NB4 (cell line): Measurements from ENCODE around the gene DHTKD1.
"Not testable (repeated sequence)": the region's sequence is repeated elsewhere in the genome, so short reads cannot be mapped to it uniquely, and the experiment has no call there.

ENCODE experiments used
- DNase-seq: peaks from one replicate; pipeline ENCODE4 v3.0.0; 2010; ENCODE audit warnings: low read depth
- H3K4me3 ChIP-seq: one replicate; pipeline ENCODE4 v1.5.1; 2011; ENCODE audit warnings: mild to moderate bottlenecking, low read depth, low read length, moderate library complexity
- MYC ChIP-seq: IDR thresholded peaks from 2 replicates; pipeline ENCODE4 v1.6.1; 2011; ENCODE audit warnings: low read depth, low read length
- POLR2A ChIP-seq: IDR thresholded peaks from 2 replicates; pipeline ENCODE4 v1.6.1; 2011; ENCODE audit warnings: mild to moderate bottlenecking; ENCODE audit not compliant: insufficient read length; ENCODE audit errors: extremely low read depth
- TF ChIP-seq, protein P1 (sequence below): IDR thresholded peaks from one replicate; pipeline ENCODE4 v1.5.1; 2012; ENCODE audit warnings: low read depth, low read length
- TF ChIP-seq, protein P2 (sequence below): IDR thresholded peaks from 2 replicates; pipeline ENCODE4 v1.6.1; 2011; ENCODE audit warnings: low read depth, low read length

DHTKD1 gene

DNA sequence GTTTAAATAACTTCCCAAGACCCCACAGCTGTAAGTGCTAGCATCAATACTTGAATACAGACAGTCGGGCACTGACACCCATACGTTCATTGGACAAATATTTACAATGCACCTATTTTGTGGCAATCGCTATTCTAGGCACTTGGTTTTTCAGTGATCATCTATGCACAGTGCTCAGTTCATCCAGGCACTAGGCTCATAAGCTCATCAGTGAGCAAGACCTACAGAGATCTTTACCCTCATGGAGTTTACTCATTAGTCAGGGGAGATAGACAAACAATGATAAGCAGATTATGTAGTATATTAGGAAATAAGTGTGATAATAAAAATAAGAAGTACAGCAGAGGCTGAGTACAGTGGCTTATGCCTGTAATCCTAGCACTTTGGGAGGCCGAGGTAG is 7.6 kb upstream of the DHTKD1 start:
- TF ChIP-seq, protein P1, sequence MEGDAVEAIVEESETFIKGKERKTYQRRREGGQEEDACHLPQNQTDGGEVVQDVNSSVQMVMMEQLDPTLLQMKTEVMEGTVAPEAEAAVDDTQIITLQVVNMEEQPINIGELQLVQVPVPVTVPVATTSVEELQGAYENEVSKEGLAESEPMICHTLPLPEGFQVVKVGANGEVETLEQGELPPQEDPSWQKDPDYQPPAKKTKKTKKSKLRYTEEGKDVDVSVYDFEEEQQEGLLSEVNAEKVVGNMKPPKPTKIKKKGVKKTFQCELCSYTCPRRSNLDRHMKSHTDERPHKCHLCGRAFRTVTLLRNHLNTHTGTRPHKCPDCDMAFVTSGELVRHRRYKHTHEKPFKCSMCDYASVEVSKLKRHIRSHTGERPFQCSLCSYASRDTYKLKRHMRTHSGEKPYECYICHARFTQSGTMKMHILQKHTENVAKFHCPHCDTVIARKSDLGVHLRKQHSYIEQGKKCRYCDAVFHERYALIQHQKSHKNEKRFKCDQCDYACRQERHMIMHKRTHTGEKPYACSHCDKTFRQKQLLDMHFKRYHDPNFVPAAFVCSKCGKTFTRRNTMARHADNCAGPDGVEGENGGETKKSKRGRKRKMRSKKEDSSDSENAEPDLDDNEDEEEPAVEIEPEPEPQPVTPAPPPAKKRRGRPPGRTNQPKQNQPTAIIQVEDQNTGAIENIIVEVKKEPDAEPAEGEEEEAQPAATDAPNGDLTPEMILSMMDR = no peak
- TF ChIP-seq, protein P2, sequence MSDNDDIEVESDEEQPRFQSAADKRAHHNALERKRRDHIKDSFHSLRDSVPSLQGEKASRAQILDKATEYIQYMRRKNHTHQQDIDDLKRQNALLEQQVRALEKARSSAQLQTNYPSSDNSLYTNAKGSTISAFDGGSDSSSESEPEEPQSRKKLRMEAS = no peak
- TF ChIP-seq MYC (no peak), POLR2A (no peak)
- no peak for DNase-seq
- no peak overlapping the region for H3K4me3 ChIP-seq

DNA sequence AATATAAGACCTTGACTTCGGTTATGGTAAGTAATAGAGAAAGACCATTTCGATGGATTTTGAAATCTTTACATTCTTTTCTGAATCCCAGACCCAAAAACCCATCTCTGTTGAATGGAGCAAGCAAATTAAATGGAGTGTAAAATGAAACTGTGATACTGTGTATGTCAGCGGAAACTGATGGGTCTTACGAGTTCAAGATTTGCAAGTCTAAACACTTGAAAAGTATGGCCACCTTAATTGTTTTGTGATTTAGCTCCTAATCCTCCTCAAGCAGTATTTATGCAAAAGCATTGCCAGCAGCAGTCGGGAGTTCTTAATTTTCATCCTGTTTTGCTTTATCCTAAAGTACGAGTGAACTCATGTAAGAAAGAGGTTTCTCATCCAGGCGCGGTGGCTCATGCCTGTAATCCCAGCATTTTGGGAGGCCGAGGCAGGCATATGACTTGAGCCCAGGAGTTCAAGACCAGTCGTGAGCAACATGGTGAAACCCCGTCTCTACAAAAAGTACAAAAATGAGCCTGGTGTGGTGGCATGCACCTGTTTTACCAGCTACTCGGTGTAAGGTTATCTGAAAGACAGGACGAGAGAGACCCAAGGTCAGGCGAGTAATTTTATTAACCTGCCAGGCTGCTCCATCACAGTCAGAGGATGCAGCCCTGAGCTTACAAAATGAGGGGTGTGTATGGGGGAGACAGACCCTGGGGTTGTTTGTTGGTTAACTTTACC is 5.8 kb upstream of the DHTKD1 start:
- TF ChIP-seq, protein P1 = no peak
- TF ChIP-seq MYC = no peak
- TF ChIP-seq POLR2A = no peak
- TF ChIP-seq, protein P2 = no peak
- H3K4me3 ChIP-seq = no peak overlapping the region
- no peak for DNase-seq

DNA sequence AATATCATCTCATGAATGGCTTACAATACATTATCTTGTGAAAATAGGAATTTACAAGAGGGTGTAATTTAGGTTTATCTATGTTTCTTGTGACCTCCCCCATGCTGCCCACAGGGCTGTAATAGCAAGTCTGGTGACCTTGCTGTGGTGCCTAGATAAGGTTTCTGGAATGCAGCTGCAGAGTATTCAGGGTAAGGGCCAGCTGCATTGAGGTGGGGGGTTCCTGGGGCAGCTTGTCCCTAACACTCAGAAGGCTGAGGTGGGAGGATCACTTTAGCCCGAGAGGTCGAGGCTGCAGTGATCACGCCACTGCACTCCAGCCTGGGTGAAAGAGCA is 5.3 kb upstream of the DHTKD1 start:
- no peak for DNase-seq
- TF ChIP-seq, protein P1 = no peak
- TF ChIP-seq, protein P2 = no peak
- TF ChIP-seq POLR2A = no peak
- TF ChIP-seq MYC = no peak
- no peak overlapping the region for H3K4me3 ChIP-seq

DNA sequence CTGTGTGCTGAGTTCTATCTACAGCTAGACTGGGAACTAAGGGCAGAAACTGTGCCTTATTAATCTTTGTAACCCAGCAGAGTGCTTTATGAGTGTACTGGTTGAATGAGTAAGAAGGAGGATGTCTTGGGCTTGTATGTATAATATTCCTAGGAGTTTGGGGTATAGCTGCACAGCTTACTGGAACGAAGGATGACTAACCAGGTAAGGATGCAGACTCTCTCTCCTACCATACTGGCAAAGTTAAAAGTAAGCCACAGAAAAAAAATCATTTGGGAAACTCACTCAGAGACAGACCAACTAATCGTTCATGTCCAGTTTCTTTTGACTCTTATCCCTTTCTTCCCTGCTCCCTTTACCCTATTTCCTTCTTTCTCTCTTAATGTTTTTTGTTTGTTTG is 1.4 kb upstream of the DHTKD1 start:
- H3K4me3 ChIP-seq = no peak overlapping the region
- TF ChIP-seq POLR2A = no peak
- no peak for TF ChIP-seq MYC
- TF ChIP-seq, protein P2 = no peak
- DNase-seq = no peak

DNA sequence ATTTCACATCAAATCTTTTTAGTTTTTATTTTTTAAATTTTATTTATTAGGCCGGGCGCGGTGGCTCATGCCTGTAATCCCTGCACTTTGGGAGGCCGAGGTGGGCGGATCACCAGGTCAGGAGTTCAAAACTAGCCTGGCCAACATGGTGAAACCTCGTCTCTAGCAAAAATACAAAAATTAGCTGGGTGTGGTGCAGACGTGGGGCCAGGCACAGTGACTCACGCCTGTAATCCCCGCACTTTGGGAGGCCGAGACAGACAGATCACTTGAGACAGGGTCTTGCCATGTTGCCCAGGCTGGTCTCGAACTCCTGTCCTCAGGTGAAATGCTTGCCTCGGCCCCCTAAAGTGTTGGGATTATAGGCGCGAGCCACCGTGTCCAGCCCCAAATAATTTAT is 2.7 kb downstream of the DHTKD1 start:
- not testable (repeated sequence) for DNase-seq, H3K4me3 ChIP-seq

DNA sequence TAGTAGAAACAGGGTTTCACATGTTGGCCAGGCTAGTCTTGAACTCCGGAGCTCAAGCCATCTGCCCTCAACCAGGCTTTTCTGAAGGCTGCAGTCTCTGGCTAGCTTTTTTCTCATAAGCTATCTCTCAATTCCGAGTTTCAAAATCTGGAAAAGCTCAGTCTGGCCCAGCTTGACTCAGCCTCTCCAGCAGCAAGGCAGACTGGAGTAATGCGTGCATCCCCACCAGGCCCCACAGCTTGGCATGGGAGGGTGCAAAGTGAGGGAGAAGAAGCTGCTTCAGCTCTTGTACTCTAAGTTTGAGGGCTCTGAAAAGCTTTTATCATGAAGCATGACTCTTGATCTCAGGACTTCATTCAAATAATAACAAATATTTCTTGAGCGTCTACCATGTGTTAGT is 4.8 kb downstream of the DHTKD1 start:
- DNase-seq = no peak
- no peak overlapping the region for H3K4me3 ChIP-seq
- no peak for TF ChIP-seq MYC
- no peak for TF ChIP-seq POLR2A
- TF ChIP-seq, protein P2 = no peak
- TF ChIP-seq, protein P1 = no peak

DNA sequence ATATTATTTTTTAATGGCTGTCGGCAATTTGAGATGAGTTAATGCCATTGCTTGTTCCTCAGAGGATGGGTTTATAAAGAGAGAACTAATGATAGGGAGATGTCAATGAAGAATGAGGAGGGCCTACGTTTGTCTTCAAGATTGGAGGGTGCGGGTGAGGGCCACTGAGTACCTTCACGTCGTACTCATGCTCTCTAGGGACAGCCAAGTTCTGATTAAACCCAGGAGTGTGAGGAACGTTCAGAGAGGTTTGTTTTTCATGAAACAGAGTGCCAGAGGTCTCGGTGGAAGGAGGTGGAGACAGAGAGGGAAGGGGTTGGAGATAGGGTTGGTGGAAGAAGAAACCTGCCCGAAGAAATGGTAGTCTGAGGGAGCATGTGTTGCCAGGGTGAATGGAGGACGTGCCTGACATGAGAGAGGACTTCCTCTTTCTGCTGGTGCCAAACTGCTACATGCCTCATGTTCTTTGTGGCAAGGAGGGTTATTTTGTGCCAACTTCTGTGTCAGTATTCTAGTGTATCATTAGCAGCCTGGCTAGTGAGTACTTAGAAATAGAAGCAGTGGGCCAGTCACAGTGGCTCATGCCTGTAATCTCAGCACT is 8.9 kb downstream of the DHTKD1 start:
- peak; percentile 59 for DNase-seq
- TF ChIP-seq POLR2A (no peak), MYC (peak; percentile 14; the same call in 1 of the 2 replicates)
- TF ChIP-seq, protein P1 = no peak
- TF ChIP-seq, protein P2 = peak; percentile 61; the same call in 1 of the 2 replicates
- no peak overlapping the region for H3K4me3 ChIP-seq
